Kidney tubule cell (primary cell): ENCODE results near the gene RAG2.
"Not testable (repeated sequence)": the region's sequence is repeated elsewhere in the genome, so short reads cannot be mapped to it uniquely, and the experiment has no call there.

Experiments
- DNase-seq: peaks from one replicate; pipeline ENCODE4 v3.0.0-alpha.2; 2018; ENCODE audit warnings: low spot score

Gene RAG2

DNA sequence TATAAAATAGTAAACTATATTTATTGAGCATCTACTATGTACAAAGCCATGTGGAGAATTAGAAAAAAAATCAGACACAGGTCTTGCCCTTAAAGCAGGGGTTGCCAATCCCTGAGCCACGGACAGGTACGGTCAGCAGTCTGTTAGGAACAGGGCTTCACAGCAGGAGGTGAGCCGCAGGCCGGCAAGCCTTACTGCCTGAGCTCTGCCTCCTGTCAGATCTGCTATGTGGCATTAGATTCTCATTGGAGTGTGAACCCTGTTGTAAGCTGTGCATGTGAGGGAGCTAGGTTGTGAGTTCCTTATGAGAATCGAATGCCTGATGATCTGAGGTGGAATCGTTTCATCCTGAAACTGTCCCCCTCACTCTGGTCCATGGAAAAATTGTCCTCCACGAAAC is 2.1 kb upstream of the RAG2 start:
- DNase-seq = no peak

DNA sequence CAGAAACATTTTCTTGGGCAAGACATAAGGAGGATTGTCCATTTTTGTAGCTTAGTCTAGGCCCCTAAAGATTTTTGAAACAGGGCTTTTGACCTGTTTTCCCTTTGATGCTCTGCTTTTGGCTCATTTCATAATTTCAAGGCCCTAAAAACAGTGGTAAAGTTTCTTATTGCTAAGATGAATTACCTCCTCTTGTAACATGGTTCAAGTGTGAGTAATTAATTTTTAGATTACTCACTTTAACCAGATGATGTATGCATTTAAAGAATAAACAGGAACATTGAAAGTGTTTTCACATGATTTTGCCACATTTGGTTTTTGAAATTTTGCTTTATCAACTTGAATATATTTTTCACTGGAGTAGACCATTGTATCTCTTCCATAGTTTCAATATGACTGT is 1.2 kb downstream of the RAG2 start:
- no peak for DNase-seq

DNA sequence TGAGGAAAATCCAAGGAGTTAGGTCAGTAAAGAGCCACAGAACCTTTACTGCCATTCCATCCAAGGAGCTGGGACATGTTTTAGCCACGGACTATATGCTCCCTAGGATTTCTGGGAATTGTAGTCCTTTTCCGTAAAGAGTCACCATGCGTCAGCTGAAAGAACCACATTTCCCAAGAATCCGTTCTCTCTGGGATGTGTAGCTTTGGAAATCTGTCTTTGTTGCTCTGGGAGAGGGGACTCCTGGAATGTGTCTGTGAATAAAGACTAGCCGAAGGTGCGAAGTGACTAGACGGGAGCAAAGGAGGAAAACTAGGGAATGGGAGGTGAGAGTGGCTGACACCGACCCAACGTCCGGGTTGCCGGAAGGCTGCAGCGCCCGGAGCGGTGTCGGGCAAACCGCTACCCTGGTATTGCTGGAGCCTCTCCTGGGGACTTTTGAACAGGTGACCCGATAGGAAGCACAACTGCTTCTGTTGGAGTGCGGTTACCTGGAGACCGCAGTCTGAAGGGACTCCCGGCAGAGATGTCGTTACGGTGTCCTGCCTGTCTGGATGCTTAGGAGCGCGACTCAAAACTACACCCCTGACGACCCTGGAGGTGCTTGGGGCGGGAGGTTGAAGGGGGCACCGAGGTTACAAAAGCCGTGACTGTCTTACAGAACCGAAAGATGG is 3.6 kb downstream of the RAG2 start, which contains the start of gene IFTAP:
IFTAP (plus strand) TSS at position 187 of the 674 bp plus-strand sequence. CDS start 15,602 bp downstream, outside the sequence.
- peak; percentile 94 for DNase-seq

DNA sequence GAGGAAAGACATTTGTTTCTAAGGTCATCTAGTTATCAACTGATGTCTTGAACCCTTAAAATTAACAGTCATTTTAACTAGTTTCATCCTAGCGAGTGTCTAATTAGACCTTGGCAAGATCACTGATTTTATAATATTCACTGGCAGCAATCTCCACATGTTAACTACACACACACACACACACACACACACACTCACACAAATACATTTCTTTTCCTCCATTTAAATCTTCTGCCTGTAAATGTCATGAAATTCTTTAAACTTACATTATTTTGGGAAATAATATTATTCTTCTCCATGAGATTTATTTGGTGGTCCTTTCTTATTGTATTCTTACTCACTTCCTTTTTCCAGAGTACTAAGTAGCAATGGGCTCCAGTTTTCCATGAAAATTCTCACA is 6.6 kb downstream of the RAG2 start:
- DNase-seq = no peak

DNA sequence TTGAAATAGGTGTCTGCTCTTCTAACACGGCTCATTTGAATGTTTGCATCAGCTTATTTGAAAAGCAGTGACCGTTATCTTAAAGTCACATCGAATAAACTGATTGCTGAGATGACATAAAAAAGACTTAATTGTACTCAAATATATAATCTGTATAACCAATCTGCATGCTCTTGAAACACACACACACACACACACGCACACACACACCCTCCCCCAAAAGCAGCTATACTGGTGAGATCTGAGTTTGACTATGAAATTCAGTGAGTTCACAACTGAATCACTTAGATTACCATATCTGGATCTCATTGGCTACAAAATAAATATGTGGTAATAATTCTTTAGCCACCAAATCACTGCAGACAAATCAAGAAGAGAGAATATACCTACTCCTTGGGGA is 7.5 kb downstream of the RAG2 start:
- DNase-seq = no peak

DNA sequence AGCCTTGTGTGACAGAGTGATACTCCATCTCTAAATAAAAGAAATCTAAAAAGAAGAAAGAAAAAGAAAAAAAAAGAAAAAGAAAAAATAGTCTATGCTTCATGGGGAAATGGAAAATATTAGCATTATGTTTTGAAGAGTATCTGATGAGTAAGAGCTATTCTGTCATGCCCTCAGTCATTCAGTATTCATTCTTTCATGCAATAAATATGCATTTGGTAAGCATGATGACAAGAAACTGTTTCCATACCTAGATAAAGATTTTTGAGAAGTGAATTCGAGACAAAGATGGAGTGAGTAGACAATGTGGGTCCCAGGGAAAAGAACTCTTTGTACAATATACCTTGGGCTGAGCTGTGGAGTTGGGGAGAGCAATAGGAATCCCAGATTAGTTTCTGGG is 9.9 kb downstream of the RAG2 start:
- DNase-seq = no peak

DNA sequence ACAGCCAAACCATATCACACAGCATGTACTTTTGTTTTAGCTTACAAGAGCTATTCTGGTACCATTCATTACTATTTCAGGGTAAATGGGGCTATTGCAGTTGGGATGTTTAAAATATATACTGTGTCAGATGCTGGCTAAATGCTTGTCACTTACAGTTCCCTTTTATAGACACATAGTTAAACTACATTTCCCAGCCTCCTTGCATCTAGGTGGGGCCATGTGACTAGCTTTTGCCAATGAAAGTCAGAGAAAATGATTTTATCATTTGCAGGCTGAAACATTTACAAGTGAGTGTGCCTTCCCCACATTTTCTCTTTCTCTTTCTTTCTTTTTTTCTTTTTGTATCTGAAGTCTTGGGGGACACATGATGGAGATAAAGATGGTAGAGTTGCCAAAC is 11.5 kb downstream of the RAG2 start:
- no peak for DNase-seq

DNA sequence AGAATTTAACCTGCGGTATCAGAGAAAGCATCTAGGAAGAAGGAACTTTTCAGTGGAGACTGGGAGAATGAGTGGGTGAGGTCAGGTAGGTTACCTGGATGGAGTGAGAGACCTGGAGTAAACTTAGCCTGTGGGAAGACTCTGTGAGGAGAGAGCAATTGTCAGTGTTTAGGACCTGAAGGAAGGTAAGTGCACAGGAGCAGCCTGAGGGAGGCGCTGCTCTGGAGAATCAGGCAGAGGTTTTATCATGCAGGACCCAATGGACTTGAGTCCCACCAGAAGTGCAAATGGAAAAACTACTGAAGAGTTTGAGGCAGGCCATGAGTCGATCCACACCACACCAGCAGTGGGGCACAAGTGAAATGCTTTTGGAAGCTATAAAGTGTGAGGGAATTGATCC is 14.4 kb downstream of the RAG2 start:
- DNase-seq = no peak

DNA sequence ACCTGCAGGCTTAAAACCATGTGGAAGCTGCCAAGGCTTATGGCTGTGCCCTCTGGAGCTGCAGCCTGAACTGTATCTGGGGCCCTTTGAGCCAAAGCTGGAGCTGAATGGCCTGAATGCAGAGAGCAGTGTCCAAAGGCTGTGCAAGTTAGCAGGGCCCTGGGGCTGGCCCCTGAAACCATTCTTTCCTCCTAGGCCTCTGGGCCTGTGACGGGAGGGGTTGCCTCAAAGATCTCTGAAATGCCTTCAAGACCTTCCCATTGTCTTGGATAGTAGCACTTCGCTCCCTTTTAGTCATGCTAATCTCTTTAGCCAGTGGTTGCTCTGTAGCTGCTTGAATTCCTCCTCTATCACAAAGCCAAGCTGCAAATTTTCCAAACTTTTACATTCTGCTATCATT is 16.5 kb downstream of the RAG2 start:
- DNase-seq = no peak

DNA sequence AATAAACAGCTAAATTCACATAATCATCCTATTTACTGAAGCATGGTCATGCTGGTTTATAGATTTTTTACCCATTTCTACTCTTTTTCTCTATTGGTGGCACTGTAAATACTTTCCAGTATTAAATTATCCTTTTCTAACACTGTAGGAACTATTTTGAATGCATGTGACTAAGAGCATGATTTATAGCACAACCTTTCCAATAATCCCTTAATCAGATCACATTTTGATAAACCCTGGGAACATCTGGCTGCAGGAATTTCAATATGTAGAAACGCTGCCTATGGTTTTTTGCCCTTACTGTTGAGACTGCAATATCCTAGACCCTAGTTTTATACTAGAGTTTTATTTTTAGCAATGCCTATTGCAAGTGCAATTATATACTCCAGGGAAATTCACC is 19.6 kb downstream of the RAG2 start:
- DNase-seq = no peak

DNA sequence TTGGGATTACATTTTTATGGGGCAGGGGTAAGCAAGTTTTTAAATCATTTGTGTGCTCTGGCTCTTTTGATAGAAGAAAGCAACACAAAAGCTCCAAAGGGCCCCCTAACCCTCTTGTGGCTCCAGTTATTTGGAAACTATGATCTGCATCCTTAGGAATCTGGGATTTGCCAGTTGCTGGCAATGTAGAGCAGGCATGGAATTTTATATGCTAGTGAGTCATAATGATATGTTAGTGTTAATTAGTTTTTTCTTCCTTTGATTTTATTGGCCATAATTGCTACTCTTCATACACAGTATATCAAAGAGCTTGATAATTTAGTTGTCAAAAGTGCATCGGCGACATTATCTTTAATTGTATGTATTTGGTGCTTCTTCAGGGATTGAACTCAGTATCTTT is 20.2 kb downstream of the RAG2 start:
- peak; percentile 66 for DNase-seq

DNA sequence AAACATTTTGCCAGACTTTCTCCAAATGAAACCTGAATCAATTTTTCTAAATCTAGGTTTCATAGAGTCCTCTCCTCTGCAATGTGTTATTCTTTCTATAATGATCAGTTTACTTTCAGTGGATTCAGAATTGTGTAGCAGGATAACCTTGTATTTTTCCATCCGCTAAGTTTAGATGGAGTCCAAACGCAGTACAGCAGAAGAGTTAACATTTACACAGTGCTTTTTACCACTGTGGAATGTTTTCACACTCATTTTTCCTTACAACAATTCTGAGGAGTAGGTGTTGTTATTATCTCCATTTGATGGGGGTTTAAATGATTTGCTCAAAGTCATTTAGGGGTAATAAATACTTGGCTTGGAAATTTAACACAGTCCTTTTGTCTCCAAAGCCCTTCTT is 20.7 kb downstream of the RAG2 start:
- DNase-seq = no peak

DNA sequence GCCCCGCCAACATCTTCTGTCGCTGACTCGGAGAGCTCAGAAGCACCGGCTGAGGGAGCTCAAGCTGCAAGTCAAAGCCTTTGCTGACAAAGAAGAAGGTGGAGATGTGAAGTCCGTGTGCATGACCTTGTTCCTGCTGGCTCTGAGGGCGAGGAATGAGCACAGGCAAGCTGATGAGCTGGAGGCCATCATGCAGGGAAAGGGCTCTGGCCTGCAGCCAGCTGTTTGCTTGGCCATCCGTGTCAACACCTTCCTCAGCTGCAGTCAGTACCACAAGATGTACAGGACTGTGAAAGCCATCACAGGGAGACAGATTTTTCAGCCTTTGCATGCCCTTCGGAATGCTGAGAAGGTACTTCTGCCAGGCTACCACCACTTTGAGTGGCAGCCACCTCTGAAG is 23.6 kb downstream of the RAG2 start:
- peak; percentile 90 for DNase-seq

DNA sequence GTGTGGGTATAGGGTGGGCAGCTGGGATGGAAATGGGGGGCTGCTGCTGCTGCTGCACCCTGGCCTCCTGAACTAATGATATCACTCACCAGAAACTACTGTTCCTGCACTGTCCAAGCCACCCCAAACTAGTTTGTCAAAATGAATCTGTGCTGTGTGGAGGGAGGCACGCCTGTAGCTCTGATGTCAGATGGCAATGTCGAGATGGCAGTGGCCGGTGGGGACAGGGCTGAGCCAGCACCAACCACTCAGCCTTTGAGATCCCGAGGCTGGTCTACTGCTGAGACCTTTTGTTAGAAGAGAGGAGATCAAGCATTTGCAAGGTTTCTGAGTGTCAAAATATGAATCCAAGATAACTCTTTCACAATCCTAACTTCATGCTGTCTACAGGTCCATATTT is 28.9 kb downstream of the RAG2 start:
- DNase-seq = no peak

DNA sequence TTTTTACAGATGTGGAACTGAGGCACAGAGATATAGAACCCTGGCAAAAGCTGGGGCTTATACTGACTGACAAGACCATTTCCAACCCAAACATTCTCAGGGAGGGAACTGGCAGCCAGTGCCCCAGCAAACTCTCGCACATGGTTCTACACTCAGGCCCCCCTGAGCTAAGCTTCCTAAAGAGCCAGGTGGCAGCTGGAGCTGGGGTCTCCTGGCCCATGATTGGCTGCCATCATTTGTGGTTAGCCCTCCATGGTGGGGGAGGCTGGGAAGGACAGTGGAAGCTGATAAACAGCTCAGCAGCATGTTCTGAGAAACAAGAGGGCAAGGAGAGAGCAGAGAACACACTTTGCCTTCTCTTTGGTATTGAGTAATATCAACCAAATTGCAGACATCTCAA is 30.3 kb downstream of the RAG2 start, which contains the start of gene RAG1:
RAG1 (plus strand) TSS at position 314 of the 400 bp plus-strand sequence. CDS start 5,298 bp downstream, outside the sequence.
- no peak for DNase-seq

DNA sequence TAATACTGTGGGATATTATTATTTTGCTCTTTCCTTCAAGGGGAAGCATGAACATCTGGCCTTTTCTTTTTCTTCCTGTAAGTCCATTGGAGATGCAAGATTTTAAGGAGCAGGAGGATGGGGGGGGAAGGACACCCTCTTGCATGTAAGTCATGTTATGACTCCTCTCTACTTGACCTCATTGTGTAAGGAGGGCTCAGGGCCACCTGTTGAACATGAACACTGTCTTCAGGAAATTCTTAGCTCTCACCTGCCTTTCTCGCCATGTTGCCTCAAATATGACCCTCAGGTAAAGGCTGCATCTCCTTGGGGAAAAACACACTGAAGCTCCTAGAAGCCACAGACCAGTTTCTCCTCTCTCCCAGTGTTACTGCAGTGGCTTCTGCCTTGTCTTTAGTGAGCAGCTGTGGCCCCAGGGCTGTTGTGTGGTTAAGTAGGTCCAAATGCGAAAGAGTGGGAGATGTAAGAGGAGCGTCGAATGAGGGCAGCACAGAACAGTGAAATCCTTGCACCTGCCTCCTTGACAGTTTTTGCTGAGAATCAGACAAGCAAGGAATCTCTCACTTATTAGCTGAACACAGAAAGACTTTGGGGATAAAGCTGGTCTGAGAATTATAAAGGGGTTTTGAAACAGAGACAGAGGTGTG is 31.5 kb downstream of the RAG2 start:
- DNase-seq = no peak

DNA sequence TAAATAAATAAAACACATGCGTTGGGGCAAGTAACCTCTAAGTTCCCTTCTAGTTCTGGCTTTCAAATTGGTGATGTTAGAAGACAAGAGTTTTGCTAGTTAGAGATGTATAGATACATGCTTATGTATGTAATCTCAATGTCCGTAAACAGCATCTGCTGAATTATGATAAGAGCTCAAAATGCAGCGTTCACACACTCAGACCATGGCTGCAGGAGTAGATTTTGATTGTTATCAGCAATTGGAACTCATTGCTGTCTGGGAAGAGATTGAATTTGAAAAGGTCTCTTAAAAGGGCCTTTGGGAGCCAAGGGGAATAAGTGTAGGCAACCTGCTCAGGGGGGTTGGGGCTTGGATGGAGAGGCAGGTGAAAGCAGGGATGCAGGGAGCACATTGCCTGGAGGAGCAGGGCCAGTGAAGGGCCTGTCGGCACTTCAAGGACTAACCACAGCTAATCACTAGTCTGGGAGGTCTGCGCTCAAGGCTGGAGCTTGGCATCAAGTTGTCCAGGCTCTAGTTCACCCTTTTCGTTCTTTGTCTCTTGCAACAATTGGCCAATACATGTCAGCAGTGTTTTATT is 32.9 kb downstream of the RAG2 start:
- DNase-seq = no peak

DNA sequence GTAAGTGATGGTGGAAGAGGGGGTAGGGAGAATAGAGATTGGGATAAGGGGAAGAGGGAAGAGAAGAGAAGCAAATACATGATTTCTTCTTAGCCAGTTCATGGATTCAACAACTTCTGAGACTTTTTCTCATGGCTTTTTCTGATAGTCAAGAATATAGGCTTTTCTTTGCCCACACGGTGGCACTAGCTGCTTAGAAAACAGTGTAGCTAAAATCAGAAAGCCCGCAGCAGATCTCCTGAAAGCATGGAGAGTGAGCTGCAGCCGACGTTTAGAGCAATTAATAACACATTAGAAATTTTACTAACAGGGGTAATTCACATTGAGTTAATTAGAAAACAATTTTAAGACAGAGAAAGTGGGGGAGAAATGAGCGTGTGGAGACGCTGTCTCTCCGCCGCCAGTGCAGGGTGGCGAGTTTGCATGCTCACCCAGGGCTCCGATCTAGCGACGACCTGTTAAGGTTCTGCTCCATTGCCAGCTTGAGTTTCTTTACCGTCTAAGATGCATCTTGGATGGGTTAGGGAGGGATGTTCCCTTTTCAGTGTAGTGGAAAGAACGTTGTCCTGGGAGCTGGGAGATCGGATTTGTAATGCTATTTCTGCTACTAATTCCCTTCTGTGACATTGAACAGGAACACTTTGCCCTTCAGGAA is 33.5 kb downstream of the RAG2 start:
- peak; percentile 70 for DNase-seq

DNA sequence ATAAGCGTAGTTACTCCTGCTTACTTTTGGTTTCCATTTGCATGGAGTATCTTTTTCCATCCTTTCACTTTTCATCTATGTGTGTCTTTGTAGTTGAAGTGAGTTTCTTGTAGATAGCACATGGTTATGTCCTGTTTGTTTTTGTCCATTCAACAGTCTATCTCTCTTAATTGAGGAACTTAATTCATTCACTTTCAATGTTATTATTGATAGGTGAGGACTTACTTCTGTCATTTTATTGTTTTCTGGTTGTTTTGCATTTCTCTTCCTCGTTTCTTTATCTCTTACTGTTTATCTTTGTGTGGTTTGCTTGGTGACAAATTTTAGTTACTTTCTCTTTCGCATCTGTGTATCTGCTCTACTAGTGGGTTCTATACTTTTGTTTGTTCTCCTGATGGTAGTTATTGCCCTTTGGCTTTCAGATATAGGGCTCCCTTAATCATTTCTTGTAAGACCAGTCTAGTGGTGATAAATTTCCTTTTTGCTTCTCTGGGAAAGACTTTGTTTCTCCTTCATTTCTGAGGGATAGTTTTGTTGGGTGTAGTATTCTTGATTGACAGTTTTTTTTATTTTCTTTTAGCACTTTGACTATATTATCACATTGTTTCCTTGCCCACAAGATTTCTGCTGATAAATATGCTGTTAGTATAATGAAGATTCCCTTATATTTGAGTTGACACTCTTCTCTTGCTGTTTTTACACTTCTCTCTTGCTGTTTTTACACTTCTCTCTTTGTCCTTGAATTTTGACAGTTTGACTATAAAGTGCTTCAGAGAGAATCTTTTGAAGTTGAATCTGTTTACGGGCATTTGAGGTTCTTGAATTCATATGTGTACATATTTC is 39.2 kb downstream of the RAG2 start:
- no peak for DNase-seq

DNA sequence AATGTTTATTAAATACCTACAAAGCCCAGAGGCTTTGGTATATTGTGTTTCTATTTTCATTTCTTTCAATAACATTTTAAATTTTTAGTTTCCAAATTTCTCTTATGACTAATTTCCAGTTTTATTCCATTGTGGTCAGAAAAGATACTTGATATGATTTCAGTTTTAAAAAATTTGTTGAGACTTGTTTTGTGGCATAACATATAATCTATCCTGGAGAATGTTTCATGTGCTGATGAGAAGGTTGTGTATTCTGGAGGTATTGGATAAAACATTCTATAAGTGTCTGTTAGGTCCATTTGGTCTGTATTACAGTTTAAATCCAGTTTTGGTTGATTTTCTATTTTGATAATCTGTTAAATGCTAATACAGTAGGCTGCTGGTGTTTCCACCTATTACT is 40.0 kb downstream of the RAG2 start:
- DNase-seq = no peak

DNA sequence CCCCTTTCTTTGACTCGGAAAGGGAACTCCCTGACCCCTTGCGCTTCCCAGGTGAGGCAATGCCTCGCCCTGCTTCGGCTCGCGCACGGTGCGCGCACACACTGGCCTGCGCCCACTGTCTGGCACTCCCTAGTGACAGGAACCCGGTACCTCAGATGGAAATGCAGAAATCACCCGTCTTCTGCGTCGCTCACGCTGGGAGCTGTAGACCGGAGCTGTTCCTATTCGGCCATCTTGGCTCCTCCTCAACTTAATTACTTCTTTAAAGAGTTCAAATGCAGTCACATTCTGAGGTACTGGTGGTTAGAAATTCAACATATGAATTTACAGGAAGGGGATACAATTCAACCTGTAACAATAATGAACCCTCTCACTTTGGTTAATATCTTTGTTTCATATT is 40.6 kb downstream of the RAG2 start:
- not testable (repeated sequence) for DNase-seq
